Esophagus muscularis mucosa (tissue), 4 donors: Measurements from ENCODE around the gene IFITM2. TPM values are rescaled to one million over a fixed set of nuclear protein-coding genes. Genes with fewer than 3 reads are reported as not detected.

Experiments
- DNase-seq: peaks from one replicate; pipeline ENCODE4 v3.0.0-alpha.2; 2017; ENCODE audit errors: extremely low spot score
- H3K27ac ChIP-seq, 4 donors: fragments of 200-600 bp; sonication (generic); replicated peaks in 1 of 4; 1 replicate in 3 of 4; 2 replicates in 1 of 4; pipeline ENCODE4 v1.5.1; 2016 to 2019; ENCODE audit warnings: mild to moderate bottlenecking in 1 of 4
- H3K27me3 ChIP-seq, 4 donors: fragments of 200-600 bp; sonication (generic); one replicate each; pipeline versions ENCODE4 v1.5.1 to v1.6.0; 2016 to 2019
- H3K36me3 ChIP-seq, 4 donors: fragments of 200-600 bp; sonication (generic); one replicate each; pipeline ENCODE4 v1.5.1; 2016 to 2019
- H3K4me1 ChIP-seq, 4 donors: fragments of 200-600 bp; sonication (generic); one replicate each; pipeline ENCODE4 v1.5.1; 2016 to 2019
- H3K4me3 ChIP-seq, 4 donors: fragments of 200-600 bp; sonication (generic); 1 replicate in 2 of 4; 2 replicates in 2 of 4; pipeline ENCODE4 v1.5.1; 2016 to 2019; ENCODE audit warnings: mild to moderate bottlenecking in 4 of 4, moderate library complexity in 1 of 4
- H3K9me3 ChIP-seq, 4 donors: fragments of 200-600 bp; sonication (generic); 1 replicate in 3 of 4; 2 replicates in 1 of 4; pipeline ENCODE4 v1.5.1; 2016 to 2019
- CTCF ChIP-seq, 3 experiments: fragments of 200-600 bp in 2 of 3; fragments of 450-650 bp in 1 of 3; sonication (generic) in 2 of 3; IDR thresholded peaks; one replicate each; pipeline ENCODE4 v1.5.1; 2017 to 2019; ENCODE audit warnings: antibody characterized with exemption in 3 of 3, mild to moderate bottlenecking in 2 of 3, moderate library complexity in 1 of 3
- EP300 ChIP-seq: sonication (generic); formaldehyde crosslinking; IDR thresholded peaks from one replicate; pipeline ENCODE4 v1.6.1; 2017; ENCODE audit warnings: antibody characterized with exemption
- POLR2A ChIP-seq: fragments of 450-650 bp; IDR thresholded peaks from one replicate; pipeline ENCODE4 v1.6.1; 2017; ENCODE audit warnings: antibody characterized with exemption, moderate library complexity, mild to moderate bottlenecking, low read depth
- POLR2AphosphoS5 ChIP-seq, 2 donors: sonication (generic); formaldehyde crosslinking; IDR thresholded peaks; one replicate each; pipeline ENCODE4 v1.6.1; 2017; ENCODE audit warnings: antibody characterized with exemption in 2 of 2
- WGBS: methylation state at CpG from one replicate; pipeline ENCODE4 v1.1.5; 2018; 5-methylcytosine and 5-hydroxymethylcytosine counted together
- intact Hi-C: fragments of 100-400 bp; cut with DNase I; formaldehyde crosslinking; loops from one replicate; pipeline ENCODE4 v1.15.1; 2023
- total RNA-seq, 4 donors: library from RNA; depleted of rRNA; stranded (reverse); fragments of >200 nt; gene quantifications; one replicate each; pipeline versions ENCODE4 v1.1.0 to v1.2.1, GENCODE V29; 2016

IFITM2 gene
- total RNA-seq, 4 donors from 2014 or later, result 92.2 to 235 (median 194) TPM

- Histone ChIP-seq H3K27ac (peak overlapping the region in 2 of 4 donors; percentile 11 to 30), H3K36me3 (no peaks in the 10 kb centered on the region), H3K4me1 (peaks cover 33 to 48% (median 41%) of the 10 kb centered on the region in 4 donors), H3K27me3 (no peaks in the 10 kb centered on the region), H3K9me3 (no peaks in the 10 kb centered on the region), H3K4me3 (no peak overlapping the region)
- WGBS, result 79% methylated on average over 18 of the region's 18 CpGs
- intact Hi-C loops, result no loop called here
- no peak for DNase-seq
- TF ChIP-seq CTCF (IDR thresholded peaks at IDR 0.05), result no peak
- TF ChIP-seq POLR2AphosphoS5 (IDR thresholded peaks at IDR 0.05), result no peak
- no peak for TF ChIP-seq POLR2A
- TF ChIP-seq EP300, result no peak
Observed at GRCh38 chr11:350723-351255, 43.2 kb downstream of the IFITM2 start.

DNA sequence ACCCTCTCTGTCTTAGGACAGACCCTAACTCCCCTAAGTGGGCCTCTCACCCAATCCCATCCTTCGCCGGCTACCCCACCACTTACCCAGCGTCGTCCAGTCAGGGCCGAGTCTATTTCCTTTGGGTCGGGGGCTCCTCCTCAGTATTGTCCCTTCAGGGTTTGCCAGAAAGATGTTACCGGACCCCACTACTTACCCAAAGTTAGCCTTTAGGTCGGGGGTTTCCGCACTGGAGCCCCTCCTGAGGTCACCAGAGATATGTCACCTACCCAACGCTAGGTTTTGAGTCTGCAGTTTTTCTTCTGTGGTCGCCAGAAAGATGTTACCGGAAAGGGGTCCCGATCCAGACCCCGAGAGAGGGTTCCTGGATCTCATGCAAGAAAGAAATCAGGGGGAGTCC lies 43.8 kb downstream of the IFITM2 start:
- H3K36me3 ChIP-seq, result no peaks in the 10 kb centered on the region
- intact Hi-C loops, result no loop called here
- no peaks in the 10 kb centered on the region for H3K9me3 ChIP-seq
- 89% methylated on average over 14 of the region's 14 CpGs for whole genome bisulfite sequencing
- no peaks in the 10 kb centered on the region for H3K27me3 ChIP-seq
- peak overlapping the region in 2 of 4 donors; percentile 11 to 30 for H3K27ac ChIP-seq
- peaks cover 33 to 48% (median 42%) of the 10 kb centered on the region in 4 donors for H3K4me1 ChIP-seq
- DNase-seq, result no peak
- no peak overlapping the region for H3K4me3 ChIP-seq
- no peak for TF ChIP-seq EP300
- TF ChIP-seq POLR2A, result no peak
- no peak for TF ChIP-seq CTCF (IDR thresholded peaks at IDR 0.05)
- TF ChIP-seq POLR2AphosphoS5 (IDR thresholded peaks at IDR 0.05), result no peak

GRCh38 chr11:352456-353031 lies 44.9 kb downstream of the IFITM2 start:
- H3K27me3 ChIP-seq, result no peaks in the 10 kb centered on the region
- TF ChIP-seq EP300, result no peak
- no peak for TF ChIP-seq POLR2AphosphoS5 (IDR thresholded peaks at IDR 0.05)
- no peak for TF ChIP-seq CTCF (IDR thresholded peaks at IDR 0.05)
- TF ChIP-seq POLR2A, result no peak
- peaks cover 33 to 48% (median 43%) of the 10 kb centered on the region in 4 donors for H3K4me1 ChIP-seq
- H3K36me3 ChIP-seq, result no peaks in the 10 kb centered on the region
- no peaks in the 10 kb centered on the region for H3K9me3 ChIP-seq
- intact Hi-C loops, result loop anchor here (2.0 kb wide), 1 partner anchor 26 kb away; no protein-coding TSS in a partner anchor
- no peak for DNase-seq
- WGBS, result 90% methylated on average over 12 of the region's 12 CpGs
- H3K27ac ChIP-seq, result peak overlapping the region; percentile 96 to 99 (median 98)
- H3K4me3 ChIP-seq, result no peak overlapping the region

DNA sequence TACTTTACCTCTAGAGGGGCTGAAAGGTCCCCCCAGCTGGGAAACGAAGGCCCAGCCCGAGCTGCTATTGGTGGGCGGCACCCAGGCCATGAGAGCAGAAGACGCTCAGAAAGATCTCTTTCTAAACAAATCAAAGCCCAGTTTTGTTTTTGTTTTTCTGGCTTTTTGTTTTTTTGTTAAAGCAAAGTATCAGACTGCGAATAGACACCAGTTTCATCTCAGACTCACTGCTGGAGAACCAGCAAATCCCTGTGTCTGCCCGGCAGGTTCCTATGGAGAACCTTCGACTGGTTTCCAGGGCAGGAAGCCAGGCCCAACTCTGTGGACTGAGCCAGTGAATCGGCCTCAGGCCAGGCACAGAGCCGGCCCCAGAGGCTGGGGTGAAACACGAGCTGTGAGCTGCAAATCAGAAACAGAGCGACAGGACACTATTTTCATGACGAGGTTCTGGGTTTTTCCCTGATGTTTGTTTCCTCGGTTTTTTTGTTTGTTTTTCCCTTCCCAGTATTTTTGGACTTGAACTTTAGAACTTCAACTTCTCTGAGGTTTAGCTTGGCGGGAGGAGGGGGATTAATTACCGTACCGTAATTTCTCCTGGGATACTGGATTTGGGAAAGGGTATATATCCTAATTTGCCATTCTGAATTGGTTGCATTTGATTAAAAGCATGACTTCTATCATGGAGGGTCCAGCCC lies 45.7 kb downstream of the IFITM2 start:
- Histone ChIP-seq H3K36me3 (no peaks in the 10 kb centered on the region), H3K27me3 (no peaks in the 10 kb centered on the region), H3K4me3 (peak overlapping the region in 2 of 4 donors; percentile 1 to 3), H3K27ac (peak overlapping the region; percentile 96 to 99 (median 98)), H3K9me3 (no peaks in the 10 kb centered on the region), H3K4me1 (peaks cover 36 to 56% (median 49%) of the 10 kb centered on the region in 4 donors)
- WGBS, result 20% methylated on average over 16 of the region's 16 CpGs
- intact Hi-C loops, result loop anchor here (2.0 kb wide), 1 partner anchor 27 kb away; no protein-coding TSS in a partner anchor
- no peak for DNase-seq
- TF ChIP-seq POLR2AphosphoS5 (IDR thresholded peaks at IDR 0.05) (peak; percentile 71 to 91), EP300 (no peak)
